Mesenchymal stem cell (in vitro differentiated cells and primary cell): ENCODE measurements around the gene RHBDL3.

Source experiments
- DNase-seq: peaks from one replicate; pipeline ENCODE4 v3.0.0-alpha.2; 2013
- H2AFZ ChIP-seq: one replicate; pipeline ENCODE4 v1.6.1; 2013; ENCODE audit warnings: low read depth, mild to moderate bottlenecking, control low read depth, inconsistent platforms, low read length, moderate library complexity
- H2AK5ac ChIP-seq: 2 replicates; pipeline ENCODE4 v1.6.1; 2013; ENCODE audit warnings: low read length, moderate library complexity, mild to moderate bottlenecking, inconsistent platforms; ENCODE audit not compliant: severe bottlenecking
- H2BK120ac ChIP-seq: one replicate; pipeline ENCODE4 v1.6.1; 2013; ENCODE audit warnings: low read depth, mild to moderate bottlenecking, inconsistent platforms, low read length, moderate library complexity
- H2BK12ac ChIP-seq, 2 experiments: one replicate each; pipeline ENCODE4 v1.6.1; 2013; ENCODE audit warnings: inconsistent platforms in 2 of 2, low read length in 2 of 2, mild to moderate bottlenecking in 2 of 2, moderate library complexity in 2 of 2, control low read depth in 1 of 2
- H2BK15ac ChIP-seq: one replicate; pipeline ENCODE4 v1.6.1; 2013; ENCODE audit warnings: mild to moderate bottlenecking, low read depth, inconsistent platforms; ENCODE audit not compliant: poor library complexity, severe bottlenecking
- H2BK5ac ChIP-seq: 2 replicates; pipeline ENCODE4 v1.6.1; 2013; ENCODE audit warnings: low read depth, mild to moderate bottlenecking, low read length, control low read depth, inconsistent platforms; ENCODE audit not compliant: poor library complexity, severe bottlenecking
- H3K14ac ChIP-seq, 2 experiments: one replicate each; pipeline ENCODE4 v1.6.1; 2013; ENCODE audit warnings: inconsistent platforms in 2 of 2, low read length in 2 of 2, control low read depth in 1 of 2, mild to moderate bottlenecking in 1 of 2, moderate library complexity in 1 of 2
- H3K18ac ChIP-seq, 2 experiments: one replicate each; pipeline ENCODE4 v1.6.1; 2013; ENCODE audit warnings: inconsistent platforms in 2 of 2, low read length in 2 of 2, control low read depth in 1 of 2, low read depth in 1 of 2, mild to moderate bottlenecking in 1 of 2
- H3K23ac ChIP-seq, 2 experiments: one replicate each; pipeline ENCODE4 v1.6.1; 2013; ENCODE audit warnings: inconsistent platforms in 2 of 2, low read length in 2 of 2, mild to moderate bottlenecking in 2 of 2, moderate library complexity in 2 of 2, control low read depth in 1 of 2
- H3K27ac ChIP-seq: 2 replicates; pipeline ENCODE4 v1.5.1; 2013; ENCODE audit warnings: mild to moderate bottlenecking, moderate library complexity, low read length, control low read depth, inconsistent platforms; ENCODE audit not compliant: poor library complexity, severe bottlenecking
- H3K27me3 ChIP-seq, 2 experiments: 2 replicates each; pipeline versions ENCODE4 v1.6.1 to v1.7.0; 2013; ENCODE audit warnings: low read length in 2 of 2, mild to moderate bottlenecking in 2 of 2, moderate library complexity in 2 of 2, control low read depth in 1 of 2, inconsistent platforms in 1 of 2; ENCODE audit not compliant: control insufficient read depth in 1 of 2, insufficient read depth in 1 of 2
- H3K36me3 ChIP-seq, 2 experiments: 2 replicates each; pipeline versions ENCODE4 v1.6.1 to v1.7.0; 2013; ENCODE audit warnings: low read length in 2 of 2, control low read depth in 1 of 2, inconsistent platforms in 1 of 2, low read depth in 1 of 2, mild to moderate bottlenecking in 1 of 2; ENCODE audit not compliant: insufficient read depth in 2 of 2, control insufficient read depth in 1 of 2
- H3K4ac ChIP-seq, 2 experiments: one replicate each; pipeline ENCODE4 v1.6.1; 2013; ENCODE audit warnings: inconsistent platforms in 2 of 2, low read length in 2 of 2, mild to moderate bottlenecking in 2 of 2, moderate library complexity in 2 of 2, control low read depth in 1 of 2, low read depth in 1 of 2
- H3K4me1 ChIP-seq: 2 replicates; pipeline ENCODE4 v1.6.1; 2013; ENCODE audit warnings: low read depth, low read length, control low read depth; ENCODE audit not compliant: control insufficient read depth, insufficient read depth
- H3K4me2 ChIP-seq: 2 replicates; pipeline ENCODE4 v1.6.1; 2013; ENCODE audit warnings: low read length, mild to moderate bottlenecking, inconsistent platforms; ENCODE audit not compliant: poor library complexity, severe bottlenecking
- H3K4me3 ChIP-seq, 2 experiments: 2 replicates each; pipeline versions ENCODE4 v1.5.1 to v1.7.0; 2013; ENCODE audit warnings: low read length in 2 of 2, mild to moderate bottlenecking in 2 of 2, control low read depth in 1 of 2, low read depth in 1 of 2; ENCODE audit not compliant: insufficient read depth in 1 of 2
- H3K79me1 ChIP-seq: replicated peaks from 2 replicates; pipeline ENCODE4 v1.6.1; 2013; ENCODE audit warnings: mild to moderate bottlenecking, control low read depth, low read length, inconsistent platforms; ENCODE audit not compliant: poor library complexity, severe bottlenecking
- H3K9ac ChIP-seq: 2 replicates; pipeline ENCODE4 v1.7.0; 2013; ENCODE audit warnings: mild to moderate bottlenecking, low read length, moderate library complexity
- H3K9me3 ChIP-seq: 2 replicates; pipeline ENCODE4 v1.7.0; 2013; ENCODE audit warnings: mild to moderate bottlenecking, low read length; ENCODE audit not compliant: control insufficient read depth
- H4K8ac ChIP-seq: one replicate; pipeline ENCODE4 v1.6.1; 2013; ENCODE audit warnings: inconsistent platforms, mild to moderate bottlenecking, low read length, moderate library complexity
- H4K91ac ChIP-seq: one replicate; pipeline ENCODE4 v1.6.1; 2013; ENCODE audit warnings: mild to moderate bottlenecking, low read length, inconsistent platforms
- WGBS: methylation state at CpG from one replicate; pipeline ENCODE4 v1.1.7; 2013; ENCODE audit warnings: mixed read lengths; 5-methylcytosine and 5-hydroxymethylcytosine counted together

The RHBDL3 gene

DNA sequence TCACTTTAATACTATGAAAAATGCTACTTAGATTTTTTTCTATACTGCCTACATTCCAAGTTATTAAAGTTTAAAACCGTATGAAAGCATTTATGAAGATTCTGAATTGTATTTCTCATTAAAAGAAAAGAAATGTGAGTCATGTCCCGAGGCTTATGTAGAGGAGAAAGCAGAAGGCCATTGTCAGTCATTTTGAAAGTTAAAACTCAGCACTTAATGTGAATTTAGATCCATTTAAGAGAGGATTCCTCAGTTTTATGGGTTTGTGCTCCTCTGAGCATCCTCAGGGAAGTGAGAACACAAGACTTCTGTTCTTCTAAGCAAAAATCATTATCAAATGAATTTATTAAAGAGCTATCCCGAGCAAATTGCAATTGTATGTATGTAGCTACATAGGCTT lies 64.5 kb downstream of the RHBDL3 start:
- Histone ChIP-seq H2BK15ac (no peak overlapping the region), H3K27me3 (no peaks in the 10 kb centered on the region), H3K9me3 (no peaks in the 10 kb centered on the region), H4K91ac (no peak overlapping the region), H2BK5ac (no peak overlapping the region), H2BK12ac (no peak overlapping the region), H3K9ac (no peak overlapping the region), H3K14ac (no peak overlapping the region), H3K4me2 (no peak overlapping the region), H4K8ac (no peak overlapping the region), H2AK5ac (no peak overlapping the region), H2BK120ac (no peak overlapping the region), H3K36me3 (peaks cover 7 to 29% of the 10 kb centered on the region in 2 experiments), H3K79me1 (peaks cover 6% of the 10 kb centered on the region), H3K18ac (no peak overlapping the region), H3K27ac (no peak overlapping the region), H3K4me1 (no peaks in the 10 kb centered on the region), H3K23ac (no peak overlapping the region), H3K4ac (no peak overlapping the region), H2AFZ (no peak overlapping the region), H3K4me3 (no peak overlapping the region)
- WGBS: 86% methylated on average over 2 of the region's 3 CpGs
- no peak for DNase-seq

GRCh38 chr17:32331243-32332040 lies 65.8 kb downstream of the RHBDL3 start:
- H2BK12ac ChIP-seq: no peak overlapping the region
- no peak overlapping the region for H2AK5ac ChIP-seq
- H3K4me1 ChIP-seq: peaks cover 2% of the 10 kb centered on the region

GRCh38 chr17:32333187-32333586 lies 67.6 kb downstream of the RHBDL3 start:
- no peak overlapping the region for H3K14ac ChIP-seq
- H2BK15ac ChIP-seq: no peak overlapping the region
- H3K27me3 ChIP-seq: no peaks in the 10 kb centered on the region
- peaks cover 2% of the 10 kb centered on the region for H3K4me1 ChIP-seq
- H3K4me3 ChIP-seq: no peak overlapping the region
- H2AFZ ChIP-seq: no peak overlapping the region
- H2BK5ac ChIP-seq: no peak overlapping the region
- no peak overlapping the region for H3K18ac ChIP-seq
- H3K9me3 ChIP-seq: no peaks in the 10 kb centered on the region
- H3K9ac ChIP-seq: no peak overlapping the region
- 100% methylated on average over 1 of the region's 2 CpGs for WGBS
- H3K27ac ChIP-seq: no peak overlapping the region
- no peak overlapping the region for H3K23ac ChIP-seq
- no peak overlapping the region for H2BK120ac ChIP-seq
- no peak overlapping the region for H2BK12ac ChIP-seq
- H3K4ac ChIP-seq: no peak overlapping the region
- no peak for DNase-seq
- H3K4me2 ChIP-seq: no peak overlapping the region
- H4K8ac ChIP-seq: no peak overlapping the region
- no peak overlapping the region for H2AK5ac ChIP-seq
- peaks cover 18 to 51% of the 10 kb centered on the region in 2 experiments for H3K36me3 ChIP-seq
- no peak overlapping the region for H4K91ac ChIP-seq
- peaks cover 6% of the 10 kb centered on the region for H3K79me1 ChIP-seq

More at GRCh38 chr17:32331243-32332040, 65.8 kb downstream of the RHBDL3 start:
- DNase-seq: peak; percentile 53
- Histone ChIP-seq H3K4me2 (no peak overlapping the region), H3K36me3 (peaks cover 7 to 34% of the 10 kb centered on the region in 2 experiments), H3K23ac (no peak overlapping the region), H3K14ac (no peak overlapping the region), H2BK5ac (no peak overlapping the region), H3K27ac (no peak overlapping the region), H2AFZ (no peak overlapping the region), H3K9ac (no peak overlapping the region), H2BK15ac (no peak overlapping the region), H3K9me3 (no peaks in the 10 kb centered on the region), H3K27me3 (no peaks in the 10 kb centered on the region), H2BK120ac (no peak overlapping the region), H4K91ac (no peak overlapping the region), H4K8ac (no peak overlapping the region), H3K4me3 (no peak overlapping the region), H3K18ac (no peak overlapping the region), H3K4ac (no peak overlapping the region), H3K79me1 (peaks cover 6% of the 10 kb centered on the region)
- 60% methylated on average over 1 of the region's 3 CpGs for WGBS

DNA sequence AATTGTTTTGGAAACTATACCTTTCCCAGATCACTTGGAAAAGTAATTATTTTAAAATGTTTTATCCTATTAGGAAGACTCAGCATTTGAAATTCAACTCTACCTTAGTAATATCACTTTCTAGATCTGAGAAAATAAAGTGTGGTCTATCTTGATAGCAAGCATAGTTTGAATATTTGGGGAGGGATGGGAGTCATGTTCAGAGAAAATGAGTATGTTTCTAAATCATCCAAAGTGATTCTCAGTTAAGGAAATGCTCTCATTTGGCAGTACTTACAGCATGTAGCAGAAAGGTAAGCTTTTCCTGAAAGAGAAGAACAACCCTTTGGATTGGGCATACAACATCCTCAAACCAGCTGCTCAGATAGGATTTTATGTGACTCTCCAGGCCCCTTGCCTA lies 69.4 kb downstream of the RHBDL3 start:
- no peak overlapping the region for H3K9ac ChIP-seq
- H3K36me3 ChIP-seq: peaks cover 18 to 62% of the 10 kb centered on the region in 2 experiments
- peaks cover 11% of the 10 kb centered on the region for H3K79me1 ChIP-seq
- no peaks in the 10 kb centered on the region for H3K27me3 ChIP-seq
- H2BK120ac ChIP-seq: no peak overlapping the region
- no peak for DNase-seq
- no peak overlapping the region for H3K4me2 ChIP-seq
- H3K27ac ChIP-seq: no peak overlapping the region
- H3K14ac ChIP-seq: no peak overlapping the region
- H4K8ac ChIP-seq: no peak overlapping the region
- H3K4me1 ChIP-seq: peaks cover 2% of the 10 kb centered on the region
- no peak overlapping the region for H2AK5ac ChIP-seq
- H2AFZ ChIP-seq: no peak overlapping the region
- no peak overlapping the region for H4K91ac ChIP-seq
- no peak overlapping the region for H3K4ac ChIP-seq
- H3K9me3 ChIP-seq: no peaks in the 10 kb centered on the region
- H2BK5ac ChIP-seq: no peak overlapping the region
- H3K4me3 ChIP-seq: no peak overlapping the region
- no peak overlapping the region for H2BK15ac ChIP-seq
- H3K18ac ChIP-seq: no peak overlapping the region
- H3K23ac ChIP-seq: no peak overlapping the region
- H2BK12ac ChIP-seq: no peak overlapping the region
